UCSD-AML1 (cell line): ENCODE results near the gene IL12B.
"Not testable (repeated sequence)": the region's sequence is repeated elsewhere in the genome, so short reads cannot be mapped to it uniquely, and the experiment has no call there.

Source experiments
- DNase-seq: peaks from one replicate; lab custom pipeline; 2025; ENCODE audit not compliant: unreplicated experiment; lab: John Stamatoyannopoulos, UW

IL12B gene

GRCh38 chr5:159333545-159333925 is 3.2 kb upstream of the IL12B start:
- DNase-seq, result no peak

- no peak for DNase-seq
These were observed 2.7 kb upstream of the IL12B start for GRCh38 chr5:159332800-159333544.

DNA sequence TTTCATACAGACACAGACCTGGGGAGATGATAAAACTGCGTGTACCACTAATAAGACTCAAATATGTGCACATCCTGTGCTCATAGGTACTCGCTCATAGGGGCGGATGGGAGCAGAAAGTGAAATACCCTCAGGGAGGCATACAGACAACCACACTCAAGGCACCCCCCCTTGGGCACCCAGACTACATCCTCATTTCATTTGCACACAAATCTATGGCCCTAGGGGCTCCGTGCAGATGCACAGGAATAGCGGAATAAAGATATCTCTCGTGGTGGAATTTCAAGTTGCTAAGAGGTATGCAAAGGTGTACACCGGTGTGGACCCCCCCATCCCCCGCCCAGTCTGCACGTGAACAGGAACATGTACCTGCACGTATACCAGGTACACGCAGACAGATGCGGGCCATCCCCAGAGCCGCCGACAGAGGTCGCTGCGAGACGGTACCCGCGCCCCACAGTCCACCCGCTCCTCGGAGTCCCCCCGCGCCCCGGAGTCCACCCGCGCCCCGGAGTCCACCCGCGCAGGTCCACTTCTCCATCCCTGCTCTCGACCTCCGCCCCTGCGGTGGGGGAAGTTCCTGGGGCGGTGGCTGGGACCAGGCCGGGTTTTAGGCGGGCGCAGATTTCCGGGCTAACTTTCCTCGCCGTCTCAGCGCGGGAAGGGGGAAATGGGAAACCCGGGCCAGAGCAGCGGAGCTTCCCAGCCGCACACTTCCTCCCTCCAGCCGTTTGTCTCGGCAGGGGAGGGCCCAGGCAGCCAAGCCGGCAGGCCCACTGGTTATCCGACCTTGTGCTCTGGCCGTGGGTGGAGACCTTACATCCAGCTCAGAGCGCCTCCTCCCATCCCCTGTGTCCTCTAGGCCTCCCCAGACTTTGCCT is 1.0 kb upstream of the IL12B start:
- peak; percentile 82 for DNase-seq

DNA sequence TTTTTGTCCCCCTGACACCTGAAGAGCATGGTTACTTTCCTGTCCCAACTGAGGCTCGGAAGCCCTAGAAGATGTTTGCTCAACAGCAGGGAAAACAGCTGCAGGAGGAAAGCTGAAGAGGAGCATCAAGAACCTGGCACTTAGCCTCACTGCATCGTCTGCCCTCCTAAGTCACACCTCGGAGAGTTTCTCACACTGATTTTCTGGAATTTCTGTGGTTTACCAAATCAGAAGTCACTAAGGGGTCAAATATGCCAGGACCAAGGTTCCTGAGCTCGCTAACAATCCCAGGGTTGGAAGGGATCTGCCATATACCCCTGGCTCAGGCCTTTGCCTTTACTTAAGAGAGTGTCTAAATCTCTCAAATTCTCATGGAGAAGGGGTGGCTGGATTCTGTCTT is 5.3 kb downstream of the IL12B start:
- no peak for DNase-seq

GRCh38 chr5:159324102-159324755 is 6.1 kb downstream of the IL12B start:
- DNase-seq, result no peak

DNA sequence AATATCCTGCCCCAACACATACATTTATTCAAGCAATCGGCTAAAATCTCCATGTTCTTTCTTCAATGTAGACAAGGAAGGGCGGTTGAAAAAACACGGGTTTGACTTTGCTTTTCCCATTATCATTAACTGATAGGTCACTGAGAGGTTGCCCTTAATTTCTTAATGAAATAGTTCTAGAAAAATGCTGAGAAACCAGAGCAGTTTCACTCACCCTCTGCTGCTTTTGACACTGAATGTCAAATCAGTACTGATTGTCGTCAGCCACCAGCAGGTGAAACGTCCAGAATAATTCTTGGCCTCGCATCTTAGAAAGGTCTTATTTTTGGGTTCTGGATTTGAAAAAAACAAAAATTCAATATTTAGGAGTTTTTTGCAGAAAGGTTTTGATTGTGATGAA is 8.1 kb downstream of the IL12B start:
- DNase-seq, result no peak

DNA sequence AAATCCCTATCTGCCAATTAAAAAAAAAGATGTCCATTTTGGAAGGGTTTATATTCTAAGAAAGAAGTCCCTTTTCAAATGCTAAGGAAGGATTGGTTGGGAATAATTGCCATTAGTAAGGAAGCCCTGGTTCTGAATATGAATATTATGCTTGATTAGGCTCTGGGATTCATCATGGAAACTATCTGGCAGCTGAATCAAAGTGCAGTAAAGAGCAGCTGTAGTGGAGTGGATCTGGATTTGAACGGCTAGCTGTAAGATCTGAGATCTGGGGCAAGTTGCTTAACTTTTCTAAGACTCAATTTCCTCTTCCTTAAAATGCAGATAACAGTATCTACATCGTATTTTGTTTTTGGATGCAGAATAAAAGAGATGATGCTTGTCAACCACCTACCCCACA is 10.5 kb downstream of the IL12B start:
- no peak for DNase-seq

DNA sequence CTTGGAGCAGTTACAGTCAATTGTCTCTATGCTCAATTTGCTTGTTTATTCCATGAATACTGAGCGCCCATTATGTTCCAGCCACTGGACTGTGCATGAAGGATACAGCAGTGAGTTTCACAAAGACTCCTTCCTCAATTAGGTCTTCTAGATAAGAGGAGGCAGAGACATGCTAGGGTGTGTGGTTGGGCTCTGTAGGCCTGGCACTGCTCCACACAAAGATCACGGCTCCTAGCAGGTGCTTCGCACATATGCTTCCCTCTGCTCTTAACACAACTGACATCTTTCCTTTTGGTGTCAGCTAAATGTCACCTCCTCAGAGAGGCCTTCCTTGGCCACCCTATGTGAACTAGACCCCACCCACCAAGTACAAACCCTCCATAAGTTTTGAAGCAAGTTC is 10.9 kb downstream of the IL12B start:
- DNase-seq, result no peak

GRCh38 chr5:159318448-159318847 is 11.8 kb downstream of the IL12B start:
- no peak for DNase-seq

DNA sequence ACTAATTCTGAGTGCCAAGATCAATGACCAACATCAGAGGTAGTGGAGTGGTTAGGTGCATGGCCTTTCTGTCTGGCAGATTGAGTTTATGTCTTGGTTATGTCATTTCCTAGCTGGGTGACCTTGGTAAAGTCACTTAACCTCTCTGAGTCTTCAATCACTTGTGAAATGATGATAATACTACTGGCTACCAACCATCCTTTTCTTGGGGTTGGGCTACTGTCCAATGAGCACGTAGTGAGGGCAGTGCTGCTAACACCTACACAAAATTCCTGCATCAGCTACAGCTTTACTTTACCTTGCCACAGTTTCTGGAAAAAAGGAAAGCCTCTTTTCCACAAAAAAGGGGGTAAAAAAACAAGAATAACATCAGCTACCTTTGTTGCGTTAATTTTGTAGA is 12.4 kb downstream of the IL12B start:
- DNase-seq, result no peak

DNA sequence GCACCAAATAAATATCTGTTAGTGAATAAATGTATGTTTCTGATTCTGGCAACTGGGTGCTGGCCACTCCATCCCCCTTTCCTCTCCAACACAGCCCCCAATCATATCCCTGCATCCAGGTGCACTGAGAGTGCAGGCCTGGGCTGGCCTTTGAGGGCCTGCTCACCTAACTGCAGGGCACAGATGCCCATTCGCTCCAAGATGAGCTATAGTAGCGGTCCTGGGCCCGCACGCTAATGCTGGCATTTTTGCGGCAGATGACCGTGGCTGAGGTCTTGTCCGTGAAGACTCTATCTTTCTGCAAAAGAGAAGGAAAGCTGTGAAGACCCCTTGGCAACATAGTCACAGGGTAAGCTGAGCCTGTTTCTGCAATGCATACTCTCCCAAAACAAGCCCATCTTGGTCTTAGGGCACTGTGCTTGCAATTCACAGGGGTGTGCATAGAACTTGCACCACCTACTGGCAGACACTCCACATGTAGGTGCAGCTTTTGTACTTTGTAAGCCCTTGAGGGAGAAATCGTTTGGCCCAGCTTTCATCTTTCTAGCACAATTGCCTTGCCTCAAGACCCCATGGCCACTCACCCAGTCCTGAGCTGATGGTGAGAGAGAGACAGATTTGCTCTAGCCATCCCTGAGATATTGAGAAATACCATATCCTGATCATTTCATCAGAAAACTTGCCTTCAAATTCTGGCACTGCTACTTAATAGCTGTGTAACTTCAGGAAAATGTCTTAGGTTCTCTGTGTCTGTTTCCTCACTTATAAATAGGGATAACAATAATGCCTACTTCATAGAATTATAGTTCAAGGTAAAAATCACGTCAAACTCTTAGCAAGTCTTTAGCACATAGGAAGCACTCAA is 13.5 kb downstream of the IL12B start:
- DNase-seq, result peak; percentile 30

DNA sequence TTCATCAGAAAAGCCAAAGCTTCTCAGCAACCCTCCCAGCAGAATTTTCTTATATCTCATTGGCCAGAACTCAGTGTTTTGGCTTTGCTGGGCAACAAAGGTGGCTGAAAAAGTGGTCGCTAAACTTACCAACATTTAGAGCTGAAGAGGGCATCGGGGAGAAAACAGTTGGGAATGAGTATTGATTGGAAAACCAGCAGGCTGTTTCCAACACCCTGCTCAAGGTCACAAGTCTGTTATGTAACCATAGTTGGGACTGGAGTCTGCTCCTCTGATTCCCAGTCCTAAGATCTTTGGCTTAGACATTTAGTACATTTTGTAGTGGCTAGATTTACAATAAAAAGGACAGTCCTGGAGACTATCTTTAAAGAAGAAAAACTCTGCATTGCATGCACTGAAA is 17.1 kb downstream of the IL12B start:
- DNase-seq, result no peak

GRCh38 chr5:159311063-159311462 is 19.2 kb downstream of the IL12B start:
- no peak for DNase-seq

DNA sequence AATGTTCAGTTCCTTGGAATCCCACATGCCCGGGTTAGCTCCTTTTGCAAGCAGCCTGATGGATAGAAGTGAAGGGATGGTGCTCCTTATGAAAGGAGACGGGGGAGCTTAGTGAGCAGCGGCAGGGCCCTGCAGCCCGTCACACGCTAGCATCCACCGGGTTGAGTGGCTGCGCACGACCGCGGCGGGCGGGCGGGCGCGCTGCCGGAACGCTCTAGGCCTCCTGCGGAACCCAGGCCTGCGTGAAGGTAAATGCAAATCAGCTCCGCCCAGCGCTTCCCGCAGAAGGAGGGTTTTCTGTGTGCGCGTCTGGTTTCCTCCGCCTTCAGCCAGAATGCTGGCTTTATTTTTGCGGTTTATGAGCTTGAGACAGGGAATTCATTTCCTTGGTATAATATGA is 19.8 kb downstream of the IL12B start:
- no peak for DNase-seq

DNA sequence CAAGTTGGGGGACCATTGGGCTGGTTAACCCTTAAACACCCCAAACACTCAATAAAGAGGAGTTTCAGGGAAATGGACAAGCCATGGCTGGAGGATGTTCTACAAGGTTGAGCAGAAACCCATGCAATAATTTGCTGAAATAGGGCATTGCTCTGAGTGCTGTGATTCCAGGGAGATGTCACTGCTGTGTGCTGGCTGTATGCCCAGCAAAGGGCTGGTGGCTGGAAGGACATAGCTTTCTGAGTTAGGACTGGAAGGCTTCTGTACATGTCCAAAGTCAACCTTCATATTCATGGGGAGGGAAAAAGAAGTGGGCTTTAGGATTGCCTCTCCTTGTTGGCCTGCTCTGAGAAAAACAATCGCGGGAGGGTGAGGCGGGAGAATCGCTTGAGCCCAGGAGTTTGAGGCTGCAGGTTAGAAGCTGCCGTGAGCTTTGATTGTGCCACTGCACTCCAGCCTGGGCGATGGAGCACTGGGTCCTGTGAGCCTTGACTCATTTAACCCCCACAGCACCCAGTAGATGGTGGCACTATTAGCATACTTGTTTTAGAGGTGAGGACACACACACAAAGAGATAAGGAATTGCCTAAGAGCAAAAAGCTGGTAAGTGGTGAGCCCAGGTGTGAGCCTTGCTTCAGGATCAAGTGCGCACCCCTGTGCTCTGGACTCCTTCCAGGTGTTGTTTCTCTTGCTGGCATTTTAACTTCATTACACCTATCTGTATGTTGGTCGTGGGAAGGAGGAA is 20.4 kb downstream of the IL12B start:
- no peak for DNase-seq

DNA sequence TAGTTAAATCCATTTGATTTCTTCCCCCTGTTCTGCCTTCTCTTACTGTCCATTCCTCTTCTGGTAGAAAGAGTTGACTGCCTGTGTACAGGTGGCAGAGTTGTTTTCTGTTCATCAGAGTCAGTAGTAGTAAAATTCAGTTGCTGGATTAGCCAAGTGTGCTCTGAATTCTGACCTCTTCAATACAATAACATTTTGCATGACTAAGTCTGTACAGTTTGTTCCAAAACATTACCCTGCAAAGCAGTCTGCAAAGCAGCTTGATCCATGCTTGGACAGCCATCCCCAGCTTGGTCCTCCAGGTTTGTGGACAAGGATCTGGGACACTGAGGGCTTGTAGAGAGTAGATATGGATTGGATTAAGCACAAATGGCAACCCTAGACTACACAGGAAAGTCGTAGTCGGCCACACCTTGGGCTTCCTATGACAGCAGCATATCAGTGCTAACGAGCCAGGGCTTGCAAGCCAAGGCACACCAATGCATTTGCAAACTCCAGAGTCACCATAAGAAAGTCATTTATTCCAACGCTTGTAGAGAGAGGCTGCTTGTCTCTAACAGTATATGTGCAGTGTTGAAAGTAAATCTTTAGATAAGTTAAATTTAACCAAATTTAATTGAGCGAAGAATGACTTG is 25.2 kb downstream of the IL12B start:
- DNase-seq, result no peak

DNA sequence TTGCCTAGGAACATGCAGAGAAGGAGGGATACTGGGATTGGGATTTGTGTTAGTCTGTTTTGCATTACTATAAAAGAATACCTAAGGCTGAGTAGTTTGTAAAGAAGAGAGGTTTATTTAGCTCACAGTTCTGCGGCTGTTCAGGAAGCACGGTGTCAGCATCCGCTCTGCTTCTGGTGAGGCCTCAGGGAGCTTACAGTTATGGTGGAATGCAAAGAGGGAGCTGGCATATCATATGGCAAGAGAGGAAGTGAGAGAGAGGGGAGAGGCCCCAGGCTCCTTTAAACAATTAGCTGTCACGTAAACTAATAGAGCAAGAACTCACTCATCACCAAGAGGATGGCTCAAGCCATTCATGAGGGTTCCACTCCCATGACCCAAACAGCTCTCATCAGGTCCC is 27.0 kb downstream of the IL12B start:
- no peak for DNase-seq

DNA sequence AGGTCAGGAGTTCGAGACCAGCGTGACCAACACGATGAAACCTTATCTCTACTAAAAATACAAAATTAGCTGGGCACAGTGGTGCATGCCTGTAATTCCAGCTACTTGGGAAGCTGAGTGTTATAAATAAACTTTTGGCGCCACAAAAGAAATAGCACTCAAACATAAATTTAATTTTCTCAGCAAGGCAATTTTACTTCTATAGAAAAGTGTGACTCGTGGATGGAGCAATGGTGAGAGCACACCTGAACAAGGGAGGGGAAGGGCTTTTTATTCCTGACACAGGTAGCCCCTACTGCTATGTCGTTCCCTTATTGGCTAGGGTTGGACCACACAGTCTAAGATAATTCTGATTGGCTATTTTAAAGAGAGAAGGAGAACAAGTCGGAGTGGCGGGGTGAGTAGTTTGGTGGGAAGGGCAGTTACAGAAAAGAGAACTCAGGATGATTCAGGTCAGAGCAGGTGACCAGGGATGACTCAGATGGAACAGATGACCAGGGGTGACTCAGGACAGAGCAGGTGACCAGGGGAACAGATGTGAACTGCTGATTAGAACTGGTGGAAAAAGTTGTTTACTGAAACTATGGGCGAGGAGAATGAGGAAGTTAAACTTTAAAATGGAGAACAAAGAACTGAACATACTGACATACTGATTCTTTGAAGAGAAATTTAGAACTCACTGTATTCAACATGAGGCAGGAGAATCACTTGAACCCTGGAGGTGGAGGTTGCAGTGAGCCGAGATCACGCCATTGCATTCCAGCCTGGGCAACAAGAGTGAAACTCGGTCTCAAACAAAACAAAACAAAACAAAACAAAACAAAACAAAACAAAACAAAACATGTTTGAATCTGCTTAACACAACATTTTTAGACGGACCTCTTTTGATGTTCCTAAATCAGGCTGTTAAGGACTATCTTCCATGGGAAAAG is 28.1 kb downstream of the IL12B start:
- DNase-seq, result not testable (repeated sequence)

- no peak for DNase-seq
These were observed 28.8 kb downstream of the IL12B start for GRCh38 chr5:159301466-159301865.
